HL-60 (cell line): ENCODE data around the gene PIGR.

Experiments
- DNase-seq, 2 experiments: peaks; one replicate each; pipeline ENCODE4 v3.0.0-alpha.2; 2010 to 2020; ENCODE audit warnings: low read depth in 1 of 2, low spot score in 1 of 2
- H3K27ac ChIP-seq: fragments of 250-450 bp; sonication (Bioruptor Pico); replicated peaks from 2 replicates; pipeline ENCODE4 v1.5.1; 2020; ENCODE audit warnings: mild to moderate bottlenecking, moderate library complexity
- H3K27me3 ChIP-seq: fragments of 250-450 bp; sonication (Bioruptor Pico); 2 replicates; pipeline ENCODE4 v1.5.1; 2021; ENCODE audit warnings: mild to moderate bottlenecking, moderate library complexity; ENCODE audit not compliant: insufficient read depth, poor library complexity, severe bottlenecking
- H3K4me3 ChIP-seq: replicated peaks from 2 replicates; pipeline ENCODE4 v1.5.1; 2011; ENCODE audit warnings: mild to moderate bottlenecking, control low read depth, low read length; ENCODE audit not compliant: insufficient read depth
- CTCF ChIP-seq: IDR thresholded peaks from one replicate; pipeline ENCODE4 v1.5.1; 2011; ENCODE audit warnings: low read length, control low read depth, inconsistent platforms; ENCODE audit not compliant: insufficient read depth
- GABPA ChIP-seq: IDR thresholded peaks from 2 replicates; pipeline ENCODE4 v1.6.1; 2012; ENCODE audit warnings: low read depth
- POLR2AphosphoS5 ChIP-seq: IDR thresholded peaks from 2 replicates; pipeline ENCODE4 v1.6.1; 2012; ENCODE audit warnings: low read depth
- SPI1 ChIP-seq: IDR thresholded peaks from 2 replicates; pipeline ENCODE4 v1.6.1; 2012; ENCODE audit warnings: low read depth, mild to moderate bottlenecking, borderline replicate concordance
- TF ChIP-seq, protein P1 (sequence below): IDR thresholded peaks from 2 replicates; pipeline ENCODE4 v1.6.1; 2012; ENCODE audit warnings: low read depth; ENCODE audit not compliant: insufficient replicate concordance

The PIGR gene

DNA sequence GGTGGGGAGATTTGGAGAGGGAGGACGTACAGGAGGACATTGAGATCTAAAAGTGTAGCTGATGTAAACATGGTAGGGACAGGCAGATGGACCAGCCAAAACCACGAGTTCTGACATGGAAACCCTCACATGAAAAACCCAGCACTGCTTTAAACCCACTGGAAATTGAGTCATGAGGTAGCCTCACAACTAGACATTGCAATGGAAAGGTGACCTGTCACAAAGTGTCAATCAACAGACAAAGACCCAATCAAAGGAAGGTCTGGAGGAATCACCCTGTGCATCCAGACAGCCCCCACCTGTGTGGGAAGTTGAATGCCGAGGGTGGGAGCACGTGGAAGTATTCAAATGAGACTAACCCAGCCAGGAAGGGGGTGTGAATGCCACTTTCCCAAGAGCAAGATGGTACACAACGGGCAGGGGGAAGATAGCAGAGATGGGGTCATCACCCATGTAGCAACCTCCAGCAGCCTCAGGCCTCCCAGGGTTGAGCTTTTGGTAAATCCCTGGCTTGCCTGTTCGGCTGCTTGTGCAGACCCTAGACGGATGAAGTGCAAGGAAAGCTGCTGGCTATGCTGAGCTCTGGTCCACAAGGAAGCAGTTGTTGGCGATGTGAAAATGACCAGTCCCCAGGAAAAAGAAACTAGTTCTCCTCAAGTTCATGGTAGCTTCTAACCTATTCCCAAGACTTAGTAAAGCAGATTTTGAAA lies 30.1 kb downstream of the PIGR start:
- Histone ChIP-seq H3K27me3 (no peaks in the 10 kb centered on the region), H3K27ac (no peak overlapping the region), H3K4me3 (no peak overlapping the region)
- DNase-seq = no peak
- TF ChIP-seq GABPA (no peak), SPI1 (no peak), CTCF (no peak), POLR2AphosphoS5 (no peak)
- TF ChIP-seq, protein P1, sequence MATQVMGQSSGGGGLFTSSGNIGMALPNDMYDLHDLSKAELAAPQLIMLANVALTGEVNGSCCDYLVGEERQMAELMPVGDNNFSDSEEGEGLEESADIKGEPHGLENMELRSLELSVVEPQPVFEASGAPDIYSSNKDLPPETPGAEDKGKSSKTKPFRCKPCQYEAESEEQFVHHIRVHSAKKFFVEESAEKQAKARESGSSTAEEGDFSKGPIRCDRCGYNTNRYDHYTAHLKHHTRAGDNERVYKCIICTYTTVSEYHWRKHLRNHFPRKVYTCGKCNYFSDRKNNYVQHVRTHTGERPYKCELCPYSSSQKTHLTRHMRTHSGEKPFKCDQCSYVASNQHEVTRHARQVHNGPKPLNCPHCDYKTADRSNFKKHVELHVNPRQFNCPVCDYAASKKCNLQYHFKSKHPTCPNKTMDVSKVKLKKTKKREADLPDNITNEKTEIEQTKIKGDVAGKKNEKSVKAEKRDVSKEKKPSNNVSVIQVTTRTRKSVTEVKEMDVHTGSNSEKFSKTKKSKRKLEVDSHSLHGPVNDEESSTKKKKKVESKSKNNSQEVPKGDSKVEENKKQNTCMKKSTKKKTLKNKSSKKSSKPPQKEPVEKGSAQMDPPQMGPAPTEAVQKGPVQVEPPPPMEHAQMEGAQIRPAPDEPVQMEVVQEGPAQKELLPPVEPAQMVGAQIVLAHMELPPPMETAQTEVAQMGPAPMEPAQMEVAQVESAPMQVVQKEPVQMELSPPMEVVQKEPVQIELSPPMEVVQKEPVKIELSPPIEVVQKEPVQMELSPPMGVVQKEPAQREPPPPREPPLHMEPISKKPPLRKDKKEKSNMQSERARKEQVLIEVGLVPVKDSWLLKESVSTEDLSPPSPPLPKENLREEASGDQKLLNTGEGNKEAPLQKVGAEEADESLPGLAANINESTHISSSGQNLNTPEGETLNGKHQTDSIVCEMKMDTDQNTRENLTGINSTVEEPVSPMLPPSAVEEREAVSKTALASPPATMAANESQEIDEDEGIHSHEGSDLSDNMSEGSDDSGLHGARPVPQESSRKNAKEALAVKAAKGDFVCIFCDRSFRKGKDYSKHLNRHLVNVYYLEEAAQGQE = no peak

- no peak overlapping the region for H3K27ac ChIP-seq
- H3K27me3 ChIP-seq = no peaks in the 10 kb centered on the region
- H3K4me3 ChIP-seq = no peak overlapping the region
- DNase-seq = no peak
- TF ChIP-seq CTCF = no peak
- TF ChIP-seq SPI1 = no peak
- TF ChIP-seq, protein P1 = no peak
- no peak for TF ChIP-seq GABPA
- no peak for TF ChIP-seq POLR2AphosphoS5
Observed at GRCh38 chr1:206915030-206915735, 31.1 kb downstream of the PIGR start.

DNA sequence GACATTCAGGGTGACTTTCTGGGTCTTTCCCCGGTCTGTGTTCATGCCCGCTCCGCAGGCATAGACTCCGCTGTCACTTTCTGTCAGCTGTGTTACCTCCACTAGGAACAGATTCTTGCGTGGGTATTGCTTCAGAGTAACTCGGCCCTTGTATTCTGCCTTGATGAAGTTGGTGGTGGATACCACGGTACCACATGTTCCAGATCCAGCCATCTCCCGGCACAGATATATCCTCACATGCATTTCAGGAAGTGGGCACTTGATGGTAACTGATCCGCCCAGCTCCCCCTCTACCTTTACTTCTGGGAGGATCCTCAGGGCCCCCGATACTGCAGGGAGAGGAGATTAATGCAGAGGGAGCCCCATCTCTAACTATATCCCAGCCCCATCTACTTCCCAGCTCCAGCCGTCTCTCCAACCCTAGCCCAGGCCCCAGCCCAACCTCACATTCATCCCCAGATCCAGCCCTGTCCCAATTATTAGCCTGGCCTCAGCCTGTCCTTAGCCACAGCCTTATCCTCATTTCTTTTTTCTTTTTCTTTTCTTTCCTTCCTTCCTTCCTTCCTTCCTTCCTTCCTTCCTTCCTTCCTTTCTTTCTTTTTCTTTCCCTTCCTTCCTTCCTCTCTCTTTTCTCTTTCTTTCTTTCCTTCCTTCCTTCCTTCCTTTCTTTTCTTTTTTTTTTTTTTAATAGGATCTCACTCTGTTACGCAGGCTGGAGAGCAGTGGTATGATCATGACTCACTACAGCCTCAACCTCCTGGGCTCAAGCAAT lies 32.3 kb downstream of the PIGR start:
- TF ChIP-seq, protein P1 = no peak
- DNase-seq = no peak
- Histone ChIP-seq H3K27ac (no peak overlapping the region), H3K4me3 (no peak overlapping the region), H3K27me3 (peaks cover 10% of the 10 kb centered on the region)
